K562 (cell line): ENCODE measurements around the gene MATN1. TPM values are rescaled to one million over a fixed set of nuclear protein-coding genes. Genes with fewer than 3 reads are reported as not detected.

Source experiments
- DDX20 ChIP-seq: fragments of 450-650 bp; IDR thresholded peaks from 2 replicates; pipeline ENCODE4 v1.6.1; 2016; ENCODE audit warnings: missing genetic modification characterization, low read depth, mild to moderate bottlenecking, missing compliant biosample characterization, moderate library complexity
- ERF ChIP-seq: fragments of 450-650 bp; formaldehyde crosslinking; IDR thresholded peaks from 2 replicates; pipeline ENCODE4 v1.4.0; 2020; ENCODE audit warnings: mild to moderate bottlenecking, mixed read lengths
- GTF2E2 ChIP-seq: fragments of 200-800 bp; sonication (Bioruptor generic); IDR thresholded peaks from 2 replicates; pipeline ENCODE4 v1.6.1; 2016; ENCODE audit warnings: missing genetic modification characterization, missing compliant biosample characterization
- NFIX ChIP-seq: fragments of 250-450 bp; sonication (Bioruptor Pico); IDR thresholded peaks from 2 replicates; pipeline ENCODE4 v1.4.0; 2020; ENCODE audit warnings: low read depth, mild to moderate bottlenecking, moderate library complexity
- NFRKB ChIP-seq: fragments of 450-650 bp; IDR thresholded peaks from 2 replicates; pipeline ENCODE4 v1.6.1; 2016; ENCODE audit warnings: low read depth
- SRF ChIP-seq, 2 experiments: fragments of 250-450, 450-650 bp in 1 of 2; sonication (Bioruptor Pico) in 1 of 2; sonication (generic) in 1 of 2; formaldehyde crosslinking; IDR thresholded peaks; 2 replicates each; pipeline versions ENCODE4 v1.5.0 to v1.5.1; 2020 to 2022; ENCODE audit warnings: mild to moderate bottlenecking in 1 of 2, missing genetic modification reagents in 1 of 2
- TRIM24 ChIP-seq, 2 experiments: fragments of 450-650 bp; IDR thresholded peaks; 2 replicates each; pipeline ENCODE4 v1.6.1; 2016
- XRCC4 ChIP-seq: IDR thresholded peaks from one replicate; pipeline ENCODE4 v1.6.1; 2011; ENCODE audit not compliant: insufficient read depth, insufficient read length; ENCODE audit errors: extremely low read depth
- ZKSCAN1 ChIP-seq: fragments of 150-350 bp; IDR thresholded peaks from 2 replicates; pipeline ENCODE4 v1.6.1; 2016; ENCODE audit warnings: low read depth, low read length
- ZNF282 ChIP-seq: sonication (generic); formaldehyde crosslinking; IDR thresholded peaks from 2 replicates; pipeline ENCODE4 v1.8.1; 2023; ENCODE audit warnings: missing genetic modification reagents
- polyA plus RNA-seq, 8 experiments: library from polyadenylated mRNA; depleted of rRNA in 4 of 8; stranded (reverse) in 5 of 8; unstranded in 3 of 8; fragments of >200 nt; fragmentation: Nextera tagmentation in 2 of 8; fragmentation: Illumina TruSeq in 1 of 8; extraction: Ambion mirVana in 2 of 8; extraction: Trizol in 1 of 8; gene quantifications; 2 replicates each; pipeline versions ENCODE4 v1.2.1 to v1.2.3, GENCODE V29; 2011 to 2014; ENCODE audit warnings: inconsistent platforms in 1 of 8, missing spikeins in 1 of 8
- total RNA-seq, 7 experiments: library from RNA; depleted of rRNA in 6 of 7; stranded (reverse); fragments of >200 nt in 6 of 7; fragmentation: Illumina TruSeq in 2 of 7; extraction: Trizol in 2 of 7; gene quantifications; 2 replicates each; pipeline versions ENCODE4 v1.2.1 to v1.2.3, GENCODE V29; 2011 to 2021; ENCODE audit warnings: low replicate concordance in 1 of 7
- TF ChIP-seq, protein P1 (sequence below): fragments of 250-450 bp; sonication (Bioruptor Pico); IDR thresholded peaks from 2 replicates; pipeline ENCODE4 v1.5.0; 2021; ENCODE audit warnings: mild to moderate bottlenecking, borderline replicate concordance
- TF ChIP-seq, protein P2 (sequence below): IDR thresholded peaks from 2 replicates; pipeline ENCODE4 v1.6.1; 2011; ENCODE audit warnings: borderline replicate concordance, low read depth, mild to moderate bottlenecking, moderate library complexity, low read length; ENCODE audit not compliant: insufficient read depth, poor library complexity, severe bottlenecking
- TF ChIP-seq, protein P3 (sequence below), 2 experiments: fragments of 200-800 bp in 1 of 2; sonication (Bioruptor generic) in 1 of 2; sonication (generic) in 1 of 2; formaldehyde crosslinking in 1 of 2; IDR thresholded peaks in 1 of 2; conservative IDR thresholded peaks in 1 of 2; 2 replicates each; pipeline versions ENCODE4 v1.5.0 to v1.6.1; 2016 to 2020; ENCODE audit warnings: missing compliant biosample characterization in 1 of 2, missing genetic modification characterization in 1 of 2, missing genetic modification reagents in 1 of 2
- TF ChIP-seq, protein P4 (sequence below): fragments of 250-450 bp; sonication (Bioruptor Pico); IDR thresholded peaks from 2 replicates; pipeline ENCODE4 v1.8.0; 2021; ENCODE audit warnings: moderate library complexity, mild to moderate bottlenecking, inconsistent platforms
- TF ChIP-seq, protein P5 (sequence below): sonication (generic); formaldehyde crosslinking; IDR thresholded peaks from 2 replicates; pipeline ENCODE4 v1.8.1; 2023; ENCODE audit warnings: mild to moderate bottlenecking, missing genetic modification reagents, moderate library complexity

The MATN1 gene
- total and polyA plus RNA-seq, 9 of the 15 experiments (the other 6 are each of a cell fraction or from before 2014, with no cell fraction given) = 0.10 to 2.3 (median 1.2) TPM

DNA sequence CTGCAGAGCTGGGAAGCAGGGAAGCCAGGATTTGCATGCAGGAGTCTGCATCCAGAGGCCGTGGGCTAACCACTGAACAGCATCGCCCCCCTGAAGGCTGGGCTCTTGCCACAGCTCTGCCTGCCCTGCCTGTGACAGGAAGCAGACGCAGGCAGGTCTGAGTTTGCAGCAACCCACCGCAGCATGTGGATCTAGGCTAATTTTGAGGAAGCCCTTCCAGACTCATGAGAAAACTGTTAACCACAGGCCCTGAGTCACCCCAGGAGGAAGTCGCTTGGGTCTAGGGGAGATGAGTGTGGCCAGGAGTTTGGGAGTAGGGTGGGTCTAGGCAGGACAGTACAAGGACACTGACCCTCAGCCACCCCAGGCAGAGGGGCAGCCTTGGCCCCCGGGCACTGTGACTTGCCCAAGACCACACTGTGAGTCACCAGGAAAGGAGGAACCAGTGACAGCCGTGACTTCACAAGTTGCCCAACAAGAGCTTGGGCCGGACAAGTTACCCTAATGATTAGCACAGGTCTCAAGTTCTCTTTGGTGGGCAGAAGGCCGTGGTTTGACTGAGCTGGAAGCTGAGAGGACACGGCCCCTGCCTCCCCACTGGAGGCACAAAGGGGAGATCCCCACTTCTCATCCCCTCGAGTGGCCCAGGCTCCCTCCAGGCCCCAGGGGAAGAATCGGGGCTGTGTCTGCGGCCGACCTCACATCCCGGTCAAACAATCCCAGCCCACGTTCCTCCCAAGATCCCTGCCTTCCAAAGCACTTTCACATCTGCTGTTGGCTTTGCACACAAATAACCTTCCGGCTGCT lies 33.4 kb upstream of the MATN1 start (continued):
- TF ChIP-seq SRF (CRISPR knock-in tag; IDR thresholded peaks at IDR 0.05) (peak; percentile 33 to 60; a peak in 1 of 4 replicates), ZKSCAN1 (no peak), XRCC4 (no peak), ZNF282 (CRISPR knock-in tag) (no peak), NFIX (CRISPR knock-in tag) (no peak), TRIM24 (IDR thresholded peaks at IDR 0.05) (no peak; a peak in 2 of 4 replicates), ERF (CRISPR knock-in tag) (peak; percentile 76; the same call in 1 of the 2 replicates), GTF2E2 (tag) (peak; percentile 93), DDX20 (tag) (no peak), NFRKB (peak; percentile 66)
- TF ChIP-seq, protein P1, sequence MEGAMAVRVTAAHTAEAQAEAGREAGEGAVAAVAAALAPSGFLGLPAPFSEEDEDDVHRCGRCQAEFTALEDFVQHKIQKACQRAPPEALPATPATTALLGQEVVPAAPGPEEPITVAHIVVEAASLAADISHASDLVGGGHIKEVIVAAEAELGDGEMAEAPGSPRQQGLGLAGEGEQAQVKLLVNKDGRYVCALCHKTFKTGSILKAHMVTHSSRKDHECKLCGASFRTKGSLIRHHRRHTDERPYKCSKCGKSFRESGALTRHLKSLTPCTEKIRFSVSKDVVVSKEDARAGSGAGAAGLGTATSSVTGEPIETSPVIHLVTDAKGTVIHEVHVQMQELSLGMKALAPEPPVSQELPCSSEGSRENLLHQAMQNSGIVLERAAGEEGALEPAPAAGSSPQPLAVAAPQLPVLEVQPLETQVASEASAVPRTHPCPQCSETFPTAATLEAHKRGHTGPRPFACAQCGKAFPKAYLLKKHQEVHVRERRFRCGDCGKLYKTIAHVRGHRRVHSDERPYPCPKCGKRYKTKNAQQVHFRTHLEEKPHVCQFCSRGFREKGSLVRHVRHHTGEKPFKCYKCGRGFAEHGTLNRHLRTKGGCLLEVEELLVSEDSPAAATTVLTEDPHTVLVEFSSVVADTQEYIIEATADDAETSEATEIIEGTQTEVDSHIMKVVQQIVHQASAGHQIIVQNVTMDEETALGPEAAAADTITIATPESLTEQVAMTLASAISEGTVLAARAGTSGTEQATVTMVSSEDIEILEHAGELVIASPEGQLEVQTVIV = 0 out of 2 replicates have a peak, but pooled peaks have one; percentile 48
- TF ChIP-seq, protein P2, sequence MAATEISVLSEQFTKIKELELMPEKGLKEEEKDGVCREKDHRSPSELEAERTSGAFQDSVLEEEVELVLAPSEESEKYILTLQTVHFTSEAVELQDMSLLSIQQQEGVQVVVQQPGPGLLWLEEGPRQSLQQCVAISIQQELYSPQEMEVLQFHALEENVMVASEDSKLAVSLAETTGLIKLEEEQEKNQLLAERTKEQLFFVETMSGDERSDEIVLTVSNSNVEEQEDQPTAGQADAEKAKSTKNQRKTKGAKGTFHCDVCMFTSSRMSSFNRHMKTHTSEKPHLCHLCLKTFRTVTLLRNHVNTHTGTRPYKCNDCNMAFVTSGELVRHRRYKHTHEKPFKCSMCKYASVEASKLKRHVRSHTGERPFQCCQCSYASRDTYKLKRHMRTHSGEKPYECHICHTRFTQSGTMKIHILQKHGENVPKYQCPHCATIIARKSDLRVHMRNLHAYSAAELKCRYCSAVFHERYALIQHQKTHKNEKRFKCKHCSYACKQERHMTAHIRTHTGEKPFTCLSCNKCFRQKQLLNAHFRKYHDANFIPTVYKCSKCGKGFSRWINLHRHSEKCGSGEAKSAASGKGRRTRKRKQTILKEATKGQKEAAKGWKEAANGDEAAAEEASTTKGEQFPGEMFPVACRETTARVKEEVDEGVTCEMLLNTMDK = no peak
- TF ChIP-seq, protein P3, sequence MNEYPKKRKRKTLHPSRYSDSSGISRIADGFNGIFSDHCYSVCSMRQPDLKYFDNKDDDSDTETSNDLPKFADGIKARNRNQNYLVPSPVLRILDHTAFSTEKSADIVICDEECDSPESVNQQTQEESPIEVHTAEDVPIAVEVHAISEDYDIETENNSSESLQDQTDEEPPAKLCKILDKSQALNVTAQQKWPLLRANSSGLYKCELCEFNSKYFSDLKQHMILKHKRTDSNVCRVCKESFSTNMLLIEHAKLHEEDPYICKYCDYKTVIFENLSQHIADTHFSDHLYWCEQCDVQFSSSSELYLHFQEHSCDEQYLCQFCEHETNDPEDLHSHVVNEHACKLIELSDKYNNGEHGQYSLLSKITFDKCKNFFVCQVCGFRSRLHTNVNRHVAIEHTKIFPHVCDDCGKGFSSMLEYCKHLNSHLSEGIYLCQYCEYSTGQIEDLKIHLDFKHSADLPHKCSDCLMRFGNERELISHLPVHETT (CRISPR knock-in tag; conservative IDR thresholded peaks at IDR 0.05 in 1 of 2, IDR thresholded peaks at IDR 0.05 in 1 of 2) = peak in 1 of 2 experiments; percentile 75; a peak in 2 of 4 replicates
- TF ChIP-seq, protein P4, sequence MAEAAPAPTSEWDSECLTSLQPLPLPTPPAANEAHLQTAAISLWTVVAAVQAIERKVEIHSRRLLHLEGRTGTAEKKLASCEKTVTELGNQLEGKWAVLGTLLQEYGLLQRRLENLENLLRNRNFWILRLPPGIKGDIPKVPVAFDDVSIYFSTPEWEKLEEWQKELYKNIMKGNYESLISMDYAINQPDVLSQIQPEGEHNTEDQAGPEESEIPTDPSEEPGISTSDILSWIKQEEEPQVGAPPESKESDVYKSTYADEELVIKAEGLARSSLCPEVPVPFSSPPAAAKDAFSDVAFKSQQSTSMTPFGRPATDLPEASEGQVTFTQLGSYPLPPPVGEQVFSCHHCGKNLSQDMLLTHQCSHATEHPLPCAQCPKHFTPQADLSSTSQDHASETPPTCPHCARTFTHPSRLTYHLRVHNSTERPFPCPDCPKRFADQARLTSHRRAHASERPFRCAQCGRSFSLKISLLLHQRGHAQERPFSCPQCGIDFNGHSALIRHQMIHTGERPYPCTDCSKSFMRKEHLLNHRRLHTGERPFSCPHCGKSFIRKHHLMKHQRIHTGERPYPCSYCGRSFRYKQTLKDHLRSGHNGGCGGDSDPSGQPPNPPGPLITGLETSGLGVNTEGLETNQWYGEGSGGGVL (CRISPR knock-in tag) = no peak
- TF ChIP-seq, protein P5, sequence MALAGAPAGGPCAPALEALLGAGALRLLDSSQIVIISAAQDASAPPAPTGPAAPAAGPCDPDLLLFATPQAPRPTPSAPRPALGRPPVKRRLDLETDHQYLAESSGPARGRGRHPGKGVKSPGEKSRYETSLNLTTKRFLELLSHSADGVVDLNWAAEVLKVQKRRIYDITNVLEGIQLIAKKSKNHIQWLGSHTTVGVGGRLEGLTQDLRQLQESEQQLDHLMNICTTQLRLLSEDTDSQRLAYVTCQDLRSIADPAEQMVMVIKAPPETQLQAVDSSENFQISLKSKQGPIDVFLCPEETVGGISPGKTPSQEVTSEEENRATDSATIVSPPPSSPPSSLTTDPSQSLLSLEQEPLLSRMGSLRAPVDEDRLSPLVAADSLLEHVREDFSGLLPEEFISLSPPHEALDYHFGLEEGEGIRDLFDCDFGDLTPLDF (CRISPR knock-in tag) = no peak
